HCT116 (cell line): ENCODE measurements around the gene IL12B. TPM values are rescaled to one million over a fixed set of nuclear protein-coding genes. Genes with fewer than 3 reads are reported as not detected.

Source experiments
- ATAC-seq: fragments of 200-7000 bp; cut with Tn5 transposase; 2 replicates; pipeline ENCODE4 v1.9.1; 2020; ENCODE audit warnings: mild to moderate bottlenecking, moderate library complexity
- BruUV-seq: library from RNA; stranded (reverse); fragments of 400-500 nt; replicated peaks from 2 replicates; lab custom pipeline; 2021; lab: Mats Ljungman, UMichigan
- CTCF ChIA-PET: fragments of 300-600 bp; sonication (Branson Sonifier 250); formaldehyde crosslinking; loops from one replicate; lab custom pipeline; 2021; ENCODE audit warnings: antibody characterized with exemption; lab: Charles Lee
- POLR2A ChIA-PET: fragments of 300-600, 350-600 bp; sonication (Branson Sonifier 250); formaldehyde crosslinking; loops from one replicate; lab custom pipeline; 2021; ENCODE audit warnings: antibody characterized with exemption; lab: Charles Lee
- RAD21 ChIA-PET, 2 experiments: fragments of 300-600 bp; sonication (Branson Sonifier 250); formaldehyde crosslinking; loops; one replicate each; lab custom pipeline; 2023; ENCODE audit warnings: low total read pairs in 2 of 2; ENCODE audit not compliant: uncharacterized antibody in 2 of 2, unreplicated experiment in 2 of 2, low non-redundant PET in 1 of 2; lab: Charles Lee
- DNase-seq: peaks from one replicate; pipeline ENCODE4 v3.0.0-alpha.2; 2010; ENCODE audit warnings: low read depth, low spot score
- H2AFZ ChIP-seq: fragments of 200-600 bp; shearing (Covaris generic), sonication (generic); 2 replicates; pipeline ENCODE4 v1.6.1; 2017; ENCODE audit warnings: low read depth, mixed run types, mixed read lengths, antibody characterized with exemption, low read length; ENCODE audit not compliant: poor library complexity, severe bottlenecking
- H3K27ac ChIP-seq: 2 replicates; pipeline ENCODE4 v1.5.1; 2012; ENCODE audit warnings: low read depth, low read length
- H3K27me3 ChIP-seq: fragments of 200-600 bp; sonication (generic); 2 replicates; pipeline ENCODE4 v1.6.1; 2016; ENCODE audit warnings: mixed run types, low read length, mixed read lengths; ENCODE audit not compliant: insufficient read depth
- H3K36me3 ChIP-seq, 2 experiments: fragments of 200-500 bp in 1 of 2; fragments of 200-600 bp in 1 of 2; sonication (Bioruptor generic) in 1 of 2; sonication (generic) in 1 of 2; 2 replicates each; pipeline versions ENCODE4 v1.5.1 to v1.6.1; 2014 to 2016; ENCODE audit warnings: low read length in 2 of 2, inconsistent platforms in 1 of 2, mixed read lengths in 1 of 2, mixed run types in 1 of 2; ENCODE audit not compliant: insufficient read depth in 2 of 2, control insufficient read depth in 1 of 2
- H3K4me1 ChIP-seq, 2 experiments: fragments of 200-600 bp in 1 of 2; sonication (generic) in 1 of 2; 2 replicates each; pipeline versions ENCODE4 v1.5.1 to v1.6.1; 2012 to 2017; ENCODE audit warnings: low read length in 2 of 2, inconsistent platforms in 1 of 2, mild to moderate bottlenecking in 1 of 2, mixed read lengths in 1 of 2, mixed run types in 1 of 2, moderate library complexity in 1 of 2; ENCODE audit not compliant: insufficient read depth in 2 of 2, control insufficient read depth in 1 of 2
- H3K4me2 ChIP-seq: fragments of 200-600 bp; sonication (generic); 2 replicates; pipeline ENCODE4 v1.6.1; 2017; ENCODE audit warnings: mixed run types, low read length, mixed read lengths
- H3K4me3 ChIP-seq, 2 experiments: fragments of 200-600 bp in 1 of 2; sonication (generic) in 1 of 2; replicated peaks in 1 of 2; 2 replicates each; pipeline ENCODE4 v1.5.1; 2011 to 2016; ENCODE audit warnings: low read length in 2 of 2, control low read depth in 1 of 2, low read depth in 1 of 2, mild to moderate bottlenecking in 1 of 2, mixed read lengths in 1 of 2, mixed run types in 1 of 2
- H3K79me2 ChIP-seq: fragments of 200-600 bp; sonication (generic); 2 replicates; pipeline ENCODE4 v1.6.1; 2017; ENCODE audit warnings: mild to moderate bottlenecking, mixed run types, low read length, moderate library complexity, mixed read lengths; ENCODE audit not compliant: insufficient read depth
- H3K9ac ChIP-seq: fragments of 200-600 bp; sonication (generic); 2 replicates; pipeline ENCODE4 v1.6.1; 2016; ENCODE audit warnings: low read length, mixed read lengths
- H3K9me2 ChIP-seq: fragments of 200-600 bp; sonication (generic), shearing (Covaris generic); 2 replicates; pipeline ENCODE4 v1.6.1; 2017; ENCODE audit warnings: mixed run types, mild to moderate bottlenecking, moderate library complexity; ENCODE audit not compliant: insufficient read depth
- H3K9me3 ChIP-seq, 2 experiments: fragments of 200-500 bp in 1 of 2; fragments of 200-600 bp in 1 of 2; sonication (Bioruptor generic) in 1 of 2; sonication (generic) in 1 of 2; 2 replicates each; pipeline ENCODE4 v1.6.1; 2014 to 2017; ENCODE audit warnings: low read length in 2 of 2, mixed read lengths in 2 of 2, inconsistent platforms in 1 of 2, low read depth in 1 of 2, mild to moderate bottlenecking in 1 of 2, mixed run types in 1 of 2, moderate library complexity in 1 of 2; ENCODE audit not compliant: control insufficient read depth in 1 of 2, insufficient read depth in 1 of 2
- H4K20me1 ChIP-seq: fragments of 200-600 bp; sonication (generic), shearing (Covaris generic); 2 replicates; pipeline ENCODE4 v1.6.1; 2017; ENCODE audit warnings: mixed run types, mild to moderate bottlenecking, moderate library complexity; ENCODE audit not compliant: insufficient read depth
- ATF3 ChIP-seq: IDR thresholded peaks from 2 replicates; pipeline ENCODE4 v1.6.1; 2012
- CTCF ChIP-seq, 3 experiments: fragments of 200-600 bp in 1 of 3; sonication (generic) in 1 of 3; IDR thresholded peaks in 2 of 3; conservative IDR thresholded peaks in 1 of 3; 2 replicates each; pipeline ENCODE4 v1.5.1; 2012 to 2017; ENCODE audit warnings: low read depth in 2 of 3, low read length in 2 of 3, antibody characterized with exemption in 1 of 3, borderline replicate concordance in 1 of 3, control low read depth in 1 of 3, mild to moderate bottlenecking in 1 of 3, mixed read lengths in 1 of 3, mixed run types in 1 of 3, moderate library complexity in 1 of 3; ENCODE audit not compliant: insufficient read depth in 1 of 3
- EGR1 ChIP-seq: IDR thresholded peaks from 2 replicates; pipeline ENCODE4 v1.6.1; 2012; ENCODE audit warnings: low read depth
- EZH2 ChIP-seq: fragments of 200-600 bp; sonication (generic); IDR thresholded peaks from 2 replicates; pipeline ENCODE4 v1.6.1; 2017; ENCODE audit warnings: antibody characterized with exemption, mixed run types
- EZH2phosphoT487 ChIP-seq: fragments of 200-600 bp; IDR thresholded peaks from 2 replicates; pipeline ENCODE4 v1.6.1; 2018; ENCODE audit warnings: antibody characterized with exemption, borderline replicate concordance
- FOSL1 ChIP-seq: IDR thresholded peaks from 2 replicates; pipeline ENCODE4 v1.6.1; 2012; ENCODE audit warnings: low read depth
- MAX ChIP-seq: IDR thresholded peaks from 2 replicates; pipeline ENCODE4 v1.6.1; 2012
- POLR2AphosphoS5 ChIP-seq: IDR thresholded peaks from 2 replicates; pipeline ENCODE4 v1.6.1; 2011; ENCODE audit warnings: mild to moderate bottlenecking, low read depth, low read length, moderate library complexity
- RAD21 ChIP-seq: IDR thresholded peaks from 2 replicates; pipeline ENCODE4 v1.6.1; 2012; ENCODE audit warnings: low read depth, mild to moderate bottlenecking
- REST ChIP-seq: IDR thresholded peaks from 2 replicates; pipeline ENCODE4 v1.6.1; 2012; ENCODE audit warnings: low read depth
- SIN3A ChIP-seq: IDR thresholded peaks from 2 replicates; pipeline ENCODE4 v1.6.1; 2012; ENCODE audit warnings: low read depth
- SP1 ChIP-seq: IDR thresholded peaks from 2 replicates; pipeline ENCODE4 v1.6.1; 2012; ENCODE audit warnings: low read depth
- TCF7L2 ChIP-seq: IDR thresholded peaks from 2 replicates; pipeline ENCODE4 v1.7.0; 2011; ENCODE audit warnings: borderline replicate concordance, inconsistent platforms; ENCODE audit not compliant: insufficient read depth, insufficient read length; ENCODE audit errors: extremely low read depth
- YY1 ChIP-seq: IDR thresholded peaks from 2 replicates; pipeline ENCODE4 v1.6.1; 2011; ENCODE audit warnings: low read length, low read depth, moderate library complexity, mild to moderate bottlenecking; ENCODE audit not compliant: insufficient replicate concordance; ENCODE audit errors: extremely low read depth
- ZBTB33 ChIP-seq: IDR thresholded peaks from 2 replicates; pipeline ENCODE4 v1.6.1; 2011; ENCODE audit warnings: mild to moderate bottlenecking, low read length, moderate library complexity; ENCODE audit not compliant: insufficient replicate concordance; ENCODE audit errors: extremely low read depth
- ZFX ChIP-seq: fragments of 450-650 bp; IDR thresholded peaks from 2 replicates; pipeline ENCODE4 v1.6.1; 2017
- ZNF274 ChIP-seq: fragments of 200-500 bp; sonication (Bioruptor generic); IDR thresholded peaks from 2 replicates; pipeline ENCODE4 v1.6.1; 2014; ENCODE audit warnings: mild to moderate bottlenecking, low read depth, low read length, inconsistent platforms
- intact Hi-C: fragments of 100-400 bp; cut with micrococcal nuclease; formaldehyde crosslinking; loops from 2 replicates; pipeline ENCODE4 v1.10.0; 2022
- total RNA-seq: library from RNA; stranded (reverse); gene quantifications from one replicate; pipeline ENCODE4 v1.2.1, GENCODE V29; 2021; ENCODE audit not compliant: unreplicated experiment

Gene IL12B
- total RNA-seq, 1 experiment from 2014 or later: not detected

- Histone ChIP-seq H3K36me3 (no peaks in the 10 kb centered on the region), H3K9me3 (peaks cover 15 to 17% of the 10 kb centered on the region in 2 experiments; a peak in 3 of 4 replicates), H3K9me2 (no peaks in the 10 kb centered on the region), H3K79me2 (no peaks in the 10 kb centered on the region), H2AFZ (no peak overlapping the region), H3K4me2 (no peak overlapping the region), H3K4me3 (no peak overlapping the region), H4K20me1 (no peaks in the 10 kb centered on the region)
- RAD21 ChIA-PET: no interaction called here
- BruUV-seq: no TSS peak
- ATAC-seq: no peak
- POLR2A ChIA-PET: no interaction called here
- DNase-seq: no peak
- TF ChIP-seq FOSL1 (no peak), TCF7L2 (no peak), POLR2AphosphoS5 (no peak), RAD21 (no peak), YY1 (no peak), SP1 (no peak), EZH2phosphoT487 (no peak), ZFX (no peak), CTCF (IDR thresholded peaks at IDR 0.05 in 2 of 3, conservative IDR thresholded peaks at IDR 0.05 in 1 of 3; ENCODE audit: borderline replicate concordance in 1 of 3, insufficient read depth in 1 of 3, low read depth in 2 of 3, low read length in 2 of 3) (no peak), REST (no peak), ZBTB33 (no peak), ZNF274 (no peak), EGR1 (no peak), SIN3A (no peak), MAX (no peak), ATF3 (no peak), EZH2 (no peak)
- TF ChIP-seq, all 23 proteins: peak for 0
- no peak overlapping the region for H3K27ac ChIP-seq
- H3K4me1 ChIP-seq: no peaks in the 10 kb centered on the region
- intact Hi-C loops: no loop called here
- CTCF ChIA-PET: no interaction called here
- H3K27me3 ChIP-seq: no peaks in the 10 kb centered on the region
- H3K9ac ChIP-seq: no peak overlapping the region
These were observed 28.8 kb downstream of the IL12B start for GRCh38 chr5:159301466-159301865.
